Skin epidermis (tissue), 12 donors: ENCODE results near the gene MRPL54.
"Not testable (repeated sequence)": the region's sequence is repeated elsewhere in the genome, so short reads cannot be mapped to it uniquely, and the experiment has no call there.

Experiments used
- H3K27ac ChIP-seq, 21 experiments: fragments of 200-600 bp; sonication (generic) in 11 of 21; one replicate each; pipeline ENCODE4 v1.5.0; 2020; ENCODE audit warnings: mild to moderate bottlenecking in 3 of 21, inconsistent platforms in 2 of 21, moderate library complexity in 2 of 21
- H3K4me3 ChIP-seq, 7 experiments: fragments of 200-600 bp; sonication (generic) in 2 of 7; one replicate each; pipeline ENCODE4 v1.5.0; 2020; ENCODE audit warnings: inconsistent platforms in 2 of 7, mild to moderate bottlenecking in 2 of 7, moderate library complexity in 1 of 7

Gene MRPL54

DNA sequence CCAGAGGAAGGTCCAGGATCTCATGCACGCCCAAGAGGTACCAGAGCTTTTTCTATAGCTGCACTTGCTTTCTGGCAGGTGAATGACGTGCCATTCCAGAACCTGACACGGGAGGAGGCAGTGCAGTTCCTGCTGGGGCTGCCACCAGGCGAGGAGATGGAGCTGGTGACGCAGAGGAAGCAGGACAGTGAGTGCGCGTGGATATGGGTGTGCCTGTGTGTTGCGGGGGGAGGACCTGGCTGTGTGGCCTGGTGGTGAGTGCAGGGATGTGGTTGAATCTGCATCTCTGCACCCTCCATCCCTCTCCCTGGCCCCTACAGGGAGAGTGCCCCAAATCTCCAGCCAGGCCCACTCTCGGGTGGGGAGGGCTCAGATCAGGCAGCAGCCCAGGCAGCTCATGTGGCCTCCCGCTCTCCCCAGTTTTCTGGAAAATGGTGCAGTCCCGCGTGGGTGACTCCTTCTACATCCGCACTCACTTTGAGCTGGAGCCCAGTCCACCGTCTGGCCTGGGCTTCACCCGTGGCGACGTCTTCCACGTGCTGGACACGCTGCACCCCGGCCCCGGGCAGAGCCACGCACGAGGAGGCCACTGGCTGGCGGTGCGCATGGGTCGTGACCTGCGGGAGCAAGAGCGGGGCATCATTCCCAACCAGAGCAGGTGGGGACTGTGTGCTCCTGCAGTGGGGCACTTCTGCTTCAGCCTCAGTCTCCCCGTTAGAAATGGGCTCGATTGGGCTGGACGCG, 23.8 kb upstream of the MRPL54 start:
- H3K27ac ChIP-seq = no peak overlapping the region
- no peak overlapping the region for H3K4me3 ChIP-seq

DNA sequence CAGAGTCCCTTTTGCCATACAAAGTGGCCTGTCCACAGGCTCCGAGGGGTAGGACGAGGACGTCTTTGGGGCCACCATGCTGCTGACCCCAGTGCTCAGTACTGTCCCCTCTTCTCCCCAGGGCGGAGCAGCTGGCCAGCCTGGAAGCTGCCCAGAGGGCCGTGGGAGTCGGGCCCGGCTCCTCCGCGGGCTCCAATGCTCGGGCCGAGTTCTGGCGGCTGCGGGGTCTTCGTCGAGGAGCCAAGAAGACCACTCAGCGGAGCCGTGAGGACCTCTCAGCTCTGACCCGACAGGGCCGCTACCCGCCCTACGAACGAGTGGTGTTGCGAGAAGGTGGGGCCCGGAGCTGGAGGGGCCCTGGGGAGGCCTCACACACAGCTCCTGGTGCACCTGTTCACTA, 22.1 kb upstream of the MRPL54 start:
- no peak overlapping the region for H3K27ac ChIP-seq
- H3K4me3 ChIP-seq = no peak overlapping the region

DNA sequence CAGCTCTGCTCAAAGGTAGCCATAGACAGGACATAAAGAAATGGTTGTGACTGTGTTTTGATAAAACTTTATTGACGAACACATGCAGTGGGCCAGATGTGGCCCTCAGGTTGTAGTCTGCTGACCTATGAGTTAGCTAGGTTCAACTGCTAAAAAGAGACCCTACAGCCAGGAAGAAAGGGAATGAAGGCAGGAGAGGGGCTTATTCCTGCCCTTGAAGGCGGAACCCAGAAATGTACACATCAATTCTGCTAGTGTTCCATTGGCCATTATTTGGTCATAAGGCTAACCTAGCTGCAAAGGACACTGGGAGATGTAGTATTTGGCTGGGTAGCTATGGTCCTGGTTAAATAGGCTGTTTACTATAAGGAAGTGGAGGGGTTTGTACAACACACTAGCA, 19.0 kb upstream of the MRPL54 start:
- Histone ChIP-seq H3K27ac (no peak overlapping the region), H3K4me3 (no peak overlapping the region)

DNA sequence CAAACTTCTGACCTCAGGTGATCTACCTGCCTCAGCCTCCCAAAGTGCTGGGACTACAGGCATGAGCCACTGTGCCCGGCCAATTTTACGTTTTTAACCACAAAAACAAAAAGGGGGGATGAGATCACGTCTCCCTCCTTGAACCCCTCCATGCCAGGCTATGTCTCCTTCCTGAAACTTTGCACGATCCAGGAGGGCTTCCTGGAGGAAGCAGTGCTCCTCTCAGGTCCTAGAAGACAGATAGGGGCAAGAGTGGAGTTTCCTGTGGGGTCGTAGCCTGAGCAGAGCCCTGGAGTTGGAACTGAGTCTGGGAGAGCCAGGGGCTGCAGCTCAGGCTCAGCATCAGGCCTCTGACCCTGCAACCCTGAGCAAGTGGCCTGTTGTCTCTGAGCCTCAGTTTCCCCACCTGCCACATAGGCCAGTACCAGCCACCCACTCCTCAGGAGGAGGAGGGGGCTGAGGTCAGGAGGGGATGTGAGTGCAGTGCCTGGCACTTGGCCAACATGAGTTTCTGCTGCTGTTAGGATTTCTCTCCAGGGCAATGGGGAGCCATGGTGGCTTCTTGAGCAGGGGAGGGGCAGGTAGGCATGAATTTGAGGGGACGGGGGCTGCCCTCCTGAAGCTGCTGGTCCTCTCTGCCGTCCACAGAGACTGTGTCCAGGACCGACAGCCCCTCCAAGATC, 17.0 kb upstream of the MRPL54 start:
- no peak overlapping the region for H3K27ac ChIP-seq
- no peak overlapping the region for H3K4me3 ChIP-seq

DNA sequence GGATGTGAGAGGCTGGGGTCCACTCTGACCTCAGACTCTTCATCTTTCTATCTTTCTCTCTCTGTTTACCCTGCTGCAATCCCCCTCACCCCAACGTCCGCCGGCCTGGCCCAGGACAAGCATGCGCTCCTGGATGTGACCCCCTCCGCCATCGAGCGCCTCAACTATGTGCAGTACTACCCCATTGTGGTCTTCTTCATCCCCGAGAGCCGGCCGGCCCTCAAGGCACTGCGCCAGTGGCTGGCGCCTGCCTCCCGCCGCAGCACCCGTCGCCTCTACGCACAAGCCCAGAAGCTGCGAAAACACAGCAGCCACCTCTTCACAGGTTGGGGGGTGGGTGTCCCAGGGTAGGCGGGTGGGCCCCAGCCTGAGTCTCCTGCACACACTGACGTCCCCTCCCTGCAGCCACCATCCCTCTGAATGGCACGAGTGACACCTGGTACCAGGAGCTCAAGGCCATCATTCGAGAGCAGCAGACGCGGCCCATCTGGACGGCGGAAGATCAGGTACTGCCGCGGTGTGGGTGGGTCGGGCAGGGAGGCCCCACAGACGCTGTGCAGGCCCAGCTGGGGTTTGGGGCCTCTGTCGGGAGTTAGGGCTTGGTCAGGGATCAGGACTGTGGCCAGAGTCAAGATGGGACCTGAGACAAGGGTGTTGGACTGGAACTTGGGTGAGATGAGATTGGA, 16.0 kb upstream of the MRPL54 start:
- H3K27ac ChIP-seq = no peak overlapping the region

DNA sequence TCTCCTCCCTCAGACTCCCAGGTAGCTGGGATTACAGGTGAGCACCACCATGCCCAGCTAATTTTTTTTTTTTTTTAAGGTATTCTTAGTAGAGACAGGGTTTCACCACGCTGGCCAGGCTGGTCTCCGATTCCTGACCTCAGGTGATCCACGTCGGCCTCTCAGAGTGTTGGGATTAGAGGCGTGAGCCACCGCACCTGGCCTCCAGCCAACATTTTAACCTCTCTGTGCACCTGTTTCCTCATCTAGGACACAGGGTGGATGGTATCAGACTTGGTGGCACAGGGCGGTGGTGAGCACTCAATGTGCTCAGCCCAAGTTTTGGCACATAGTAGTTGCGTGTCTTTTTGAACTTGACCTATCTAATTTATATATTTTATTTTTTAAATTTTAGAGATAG, 13.5 kb upstream of the MRPL54 start:
- Histone ChIP-seq H3K27ac (no peak overlapping the region), H3K4me3 (no peak overlapping the region)

More for the DNA sequence above, 16.0 kb upstream of the MRPL54 start:
- no peak overlapping the region for H3K4me3 ChIP-seq

DNA sequence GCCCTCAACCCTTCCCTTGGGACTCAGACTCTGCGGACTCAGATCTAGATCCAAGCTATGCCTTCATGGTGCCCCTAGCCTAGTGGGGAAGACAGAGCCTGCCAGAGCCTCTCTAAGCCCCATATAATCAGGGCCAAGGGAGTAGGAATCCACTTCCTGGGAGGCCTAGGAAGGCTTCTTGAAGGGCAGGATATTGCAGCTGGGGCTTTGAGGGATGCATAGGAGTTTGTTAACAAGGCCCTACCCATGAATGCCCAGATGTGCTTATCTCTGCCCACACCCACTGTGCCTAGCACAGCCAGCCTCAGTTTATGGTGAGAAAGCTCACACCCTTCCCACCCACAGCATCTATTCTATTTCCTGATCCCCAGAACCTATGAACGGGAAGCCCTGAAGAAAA, 12.3 kb upstream of the MRPL54 start:
- no peak overlapping the region for H3K27ac ChIP-seq
- H3K4me3 ChIP-seq = no peak overlapping the region

DNA sequence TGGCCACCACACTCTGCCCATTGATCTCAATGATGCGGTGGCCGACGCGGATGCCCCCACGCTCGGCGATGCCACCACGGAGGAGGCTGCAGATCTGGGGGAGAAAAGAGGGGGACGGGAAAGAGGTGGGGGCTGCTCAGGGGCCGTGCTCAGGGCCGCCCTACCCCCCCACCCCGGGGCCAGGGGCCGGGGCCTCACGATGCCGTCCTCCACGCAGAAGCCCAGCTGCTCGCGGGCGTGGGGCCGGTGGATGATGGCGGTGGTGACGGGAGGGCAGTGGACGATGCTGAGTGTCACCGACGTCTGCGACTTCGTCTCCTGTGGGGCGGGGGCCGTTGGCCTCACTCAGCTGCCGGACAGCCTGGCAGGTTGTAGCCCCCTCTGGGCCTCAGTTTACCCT, 11.2 kb upstream of the MRPL54 start:
- no peak overlapping the region for H3K4me3 ChIP-seq

DNA sequence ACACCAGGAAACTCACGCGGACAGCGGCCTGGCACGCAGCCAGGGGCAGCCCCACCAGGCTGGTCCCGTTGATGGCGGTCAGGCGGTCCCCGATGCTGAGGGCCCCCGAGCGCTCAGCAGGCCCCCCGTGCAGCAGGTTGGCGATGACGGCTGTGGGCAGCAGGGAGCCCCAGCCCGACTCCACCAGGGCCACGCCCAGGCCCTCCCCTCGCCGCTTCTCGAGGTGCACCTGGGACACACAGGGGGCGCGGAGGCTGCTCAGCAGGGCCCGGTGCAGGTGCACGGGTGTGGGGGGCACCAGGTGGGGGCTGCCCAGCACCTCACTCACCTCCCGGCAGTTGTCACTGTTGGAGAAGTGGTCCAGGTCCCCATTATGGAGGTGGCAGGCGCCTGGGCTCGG, 10.0 kb upstream of the MRPL54 start:
- H3K27ac ChIP-seq = no peak overlapping the region
- no peak overlapping the region for H3K4me3 ChIP-seq

More for the DNA sequence above, 11.2 kb upstream of the MRPL54 start:
- no peak overlapping the region for H3K27ac ChIP-seq

DNA sequence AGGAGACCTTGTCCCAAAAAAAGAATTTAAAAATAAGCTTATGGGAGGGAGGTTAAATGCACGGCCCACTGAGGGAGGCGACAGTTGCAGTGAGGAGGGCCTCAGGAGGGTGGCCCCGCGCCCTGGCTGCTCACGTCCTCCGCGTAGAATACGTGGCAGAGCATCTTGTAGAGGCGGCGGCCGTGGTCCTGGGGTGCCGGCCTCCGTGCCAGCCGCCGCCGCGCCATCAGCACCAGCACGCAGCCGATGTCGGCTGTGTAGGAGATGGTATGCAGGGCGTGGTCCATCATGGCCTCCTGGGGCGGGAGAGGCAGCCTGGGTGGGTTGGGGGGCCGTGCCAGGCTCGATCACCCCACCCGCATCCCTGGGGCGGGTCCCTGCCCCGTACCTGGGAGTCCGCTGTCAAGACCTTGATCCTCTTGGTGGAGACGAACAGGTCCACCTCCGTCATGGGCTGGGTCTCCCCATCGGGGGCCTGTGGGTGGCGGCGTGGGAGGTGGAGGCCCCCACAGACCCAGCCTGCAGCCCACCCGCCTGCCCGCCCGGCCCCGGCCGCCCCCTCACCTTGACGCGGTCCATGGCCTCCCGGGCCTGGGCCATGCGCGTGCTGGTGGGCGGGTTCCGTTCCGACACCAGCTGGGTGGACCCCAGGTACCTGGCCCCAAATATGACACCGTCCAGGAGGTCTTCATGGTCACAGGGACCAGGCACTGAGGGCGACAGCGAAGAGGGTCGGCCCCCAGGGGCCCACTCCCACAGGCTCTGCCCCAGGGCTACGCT, 8.7 kb upstream of the MRPL54 start:
- Histone ChIP-seq H3K27ac (no peak overlapping the region), H3K4me3 (no peak overlapping the region)

DNA sequence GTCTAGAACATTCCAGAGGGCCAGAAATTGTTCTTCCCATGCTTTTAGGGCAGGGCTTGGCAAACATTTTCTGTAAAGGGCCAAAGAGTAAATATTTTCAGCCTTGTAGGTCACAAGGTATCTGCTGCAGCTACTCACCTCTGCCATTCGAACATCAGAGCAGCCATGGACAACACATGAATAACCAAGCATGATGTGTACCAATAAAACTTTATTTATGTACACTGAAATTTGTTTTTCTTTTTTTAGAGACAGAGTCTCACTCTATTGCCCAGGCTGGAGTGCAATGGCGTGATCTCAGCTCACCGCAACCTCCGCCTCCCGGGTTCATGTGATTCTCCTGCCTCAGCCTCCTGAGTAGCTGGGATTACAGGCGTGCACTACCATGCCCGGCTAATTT, 4.8 kb upstream of the MRPL54 start:
- not testable (repeated sequence) for H3K4me3 ChIP-seq, H3K27ac ChIP-seq

DNA sequence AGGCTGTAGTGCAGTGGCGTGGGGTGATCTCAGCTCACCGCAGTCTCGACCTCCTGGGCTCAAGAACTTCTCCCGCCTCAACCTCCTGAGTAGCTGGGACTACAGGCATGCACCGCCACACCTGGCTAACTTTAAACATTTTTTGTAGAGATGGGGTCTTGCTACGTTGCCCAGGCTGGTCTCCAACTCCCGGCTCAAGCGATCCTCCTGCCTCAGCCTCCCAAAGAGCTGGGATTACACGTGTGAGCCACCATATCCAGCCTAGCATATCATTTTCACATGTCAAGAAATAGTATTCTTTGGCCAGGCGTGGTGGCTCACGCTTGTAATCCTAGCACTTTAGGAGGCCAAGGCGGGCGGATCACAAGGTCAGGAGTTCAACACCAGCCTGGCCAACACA, 4.2 kb upstream of the MRPL54 start:
- H3K27ac ChIP-seq, H3K4me3 ChIP-seq: not testable (repeated sequence)

DNA sequence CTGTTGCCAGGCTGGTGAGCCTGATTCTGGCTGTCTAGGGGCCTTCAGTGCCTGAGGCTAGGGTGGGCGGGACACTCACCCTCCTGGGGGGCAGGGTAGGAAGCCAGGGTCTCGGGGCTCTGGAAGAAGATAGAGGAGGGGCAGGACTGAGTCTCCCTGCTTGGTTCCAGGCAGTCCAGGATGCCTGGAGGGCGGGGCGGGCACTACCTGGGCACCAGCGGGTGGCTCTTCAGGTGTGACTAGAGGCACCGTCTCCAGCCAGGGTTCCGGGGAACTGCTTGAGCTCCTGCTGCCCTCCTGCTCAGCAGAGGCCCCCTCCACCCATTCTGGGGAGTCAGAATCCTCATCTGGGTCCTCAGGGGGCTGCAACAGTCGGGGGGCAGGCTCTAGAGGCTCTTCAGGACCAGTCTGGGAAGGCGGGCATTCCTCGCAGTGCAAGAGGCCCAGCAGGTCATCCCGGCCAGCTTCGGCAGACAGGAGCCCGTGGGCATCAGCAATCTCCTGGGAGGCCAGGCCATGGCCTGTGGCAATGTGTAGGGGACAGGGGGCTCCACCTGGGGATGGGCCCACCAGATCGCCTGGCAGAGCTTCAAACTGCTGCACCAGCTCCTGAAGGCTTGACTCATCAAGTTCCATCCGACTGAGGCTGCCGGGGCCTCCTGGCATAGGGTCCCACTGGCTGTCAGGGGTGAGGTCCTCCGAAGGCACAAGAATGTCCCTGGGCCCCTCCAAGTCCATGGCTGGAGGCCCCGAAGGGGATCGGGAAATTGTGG, 2.8 kb upstream of the MRPL54 start:
- peak overlapping the region in 1 of 21 experiments; percentile 95 for H3K27ac ChIP-seq
- no peak overlapping the region for H3K4me3 ChIP-seq

DNA sequence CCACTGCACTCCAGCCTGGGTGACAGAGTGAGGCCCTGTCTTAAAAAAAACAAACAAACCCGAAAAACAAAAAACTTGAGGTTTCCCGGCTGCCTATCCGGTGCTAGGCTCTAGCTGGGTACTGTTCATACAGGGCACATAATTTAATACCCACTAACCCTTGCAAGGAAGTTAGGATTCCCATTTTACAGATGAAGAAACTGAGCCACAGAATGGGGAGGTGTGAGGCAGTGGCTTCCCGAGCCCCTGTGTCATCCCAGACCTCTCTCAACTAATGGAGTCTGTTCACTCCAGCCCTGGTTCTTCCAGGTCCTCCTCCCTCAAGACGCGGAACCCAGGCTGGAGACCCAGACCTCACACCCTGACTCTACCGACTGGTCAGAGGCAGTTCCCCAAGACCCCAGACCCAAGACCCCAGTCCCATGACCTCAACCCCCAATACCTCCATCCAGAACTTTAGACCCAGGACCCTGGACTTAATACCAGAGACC, 1.6 kb upstream of the MRPL54 start:
- peak overlapping the region; percentile 78 to 99 (median 93) for H3K27ac ChIP-seq
- H3K4me3 ChIP-seq = peak overlapping the region; percentile 63 to 94 (median 83)

DNA sequence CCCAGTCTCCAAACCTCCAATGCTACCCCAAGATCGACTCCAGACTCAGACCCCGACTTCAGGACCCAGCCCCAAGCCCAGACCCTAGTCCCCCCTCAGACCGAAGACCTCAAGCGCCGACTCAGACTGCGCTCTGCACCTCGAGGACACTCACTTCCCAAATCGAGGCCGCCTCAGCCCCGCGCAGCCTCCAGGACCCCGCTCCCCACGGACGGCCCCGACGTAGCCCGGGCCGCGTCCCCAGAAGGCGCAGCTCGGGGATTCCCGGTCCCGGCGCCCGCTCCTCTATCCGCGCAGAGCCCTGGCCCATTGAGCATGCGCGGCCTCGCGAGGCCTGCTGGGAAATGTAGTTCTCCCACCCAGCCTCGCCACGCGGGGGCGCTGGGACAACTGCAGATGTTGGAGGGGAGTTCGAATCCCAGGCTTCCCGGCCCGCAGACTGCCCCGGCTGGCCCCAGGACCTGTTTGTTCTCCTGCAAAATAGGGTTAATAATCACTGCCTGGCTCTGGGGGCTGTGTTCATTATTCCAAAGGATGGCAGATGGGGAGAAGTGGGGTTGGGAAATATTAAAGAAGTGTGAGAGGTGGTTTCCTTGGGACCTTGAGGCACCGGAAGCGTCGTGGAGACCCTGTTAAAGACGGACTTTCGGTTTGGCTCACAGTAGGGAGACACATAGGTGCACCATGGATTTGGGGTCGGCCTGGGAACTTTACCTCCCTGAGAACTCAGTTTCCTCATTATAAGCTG, 926 bp upstream of the MRPL54 start, which contains the start of gene APBA3:
APBA3 (minus strand) TSS at position 311 of the 748 bp plus-strand sequence. CDS start 1,428 bp downstream, outside the sequence.
- peak within 1 kb of the TSS; percentile 78 to 99 (median 97) for H3K27ac ChIP-seq
- peak within 1 kb of the TSS; percentile 63 to 94 (median 83) for H3K4me3 ChIP-seq

DNA sequence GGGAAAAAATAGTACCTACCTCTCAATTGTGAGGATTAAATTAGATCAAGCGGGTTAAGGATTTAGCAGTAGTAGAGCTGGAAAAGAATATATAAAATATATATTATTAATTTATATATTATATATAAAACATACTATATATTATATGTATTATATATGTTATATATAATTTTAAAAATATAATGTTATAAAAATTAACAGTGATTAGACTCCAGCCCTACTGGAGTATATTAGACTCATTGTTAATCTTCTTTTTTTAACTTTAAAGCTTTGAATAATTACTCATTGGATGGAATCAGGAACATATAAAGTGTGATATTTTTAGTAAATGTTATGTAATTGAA, 380 bp upstream of the MRPL54 start:
- Histone ChIP-seq H3K27ac (peak overlapping the region in 15 of 21 experiments; percentile 84 to 99 (median 95)), H3K4me3 (peak overlapping the region in 2 of 7 experiments; percentile 41 to 52)

DNA sequence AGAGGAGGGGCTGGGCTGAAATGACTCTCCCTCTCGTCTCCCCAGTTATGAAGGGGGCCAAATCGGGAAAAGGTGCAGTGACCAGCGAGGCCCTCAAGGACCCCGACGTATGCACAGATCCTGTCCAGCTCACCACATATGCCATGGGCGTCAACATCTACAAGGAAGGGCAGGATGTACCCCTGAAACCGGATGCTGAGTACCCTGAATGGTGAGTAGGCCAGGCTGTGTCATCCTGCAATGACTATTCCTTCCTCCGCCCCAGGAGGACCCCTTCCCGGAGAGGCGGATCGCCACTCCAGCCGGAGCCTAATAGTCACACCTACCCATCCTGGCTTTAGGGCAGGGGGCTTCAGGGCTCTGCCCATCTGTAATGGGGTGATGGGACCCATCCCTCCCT, 2.6 kb downstream of the MRPL54 start:
- Histone ChIP-seq H3K4me3 (no peak overlapping the region), H3K27ac (no peak overlapping the region)

DNA sequence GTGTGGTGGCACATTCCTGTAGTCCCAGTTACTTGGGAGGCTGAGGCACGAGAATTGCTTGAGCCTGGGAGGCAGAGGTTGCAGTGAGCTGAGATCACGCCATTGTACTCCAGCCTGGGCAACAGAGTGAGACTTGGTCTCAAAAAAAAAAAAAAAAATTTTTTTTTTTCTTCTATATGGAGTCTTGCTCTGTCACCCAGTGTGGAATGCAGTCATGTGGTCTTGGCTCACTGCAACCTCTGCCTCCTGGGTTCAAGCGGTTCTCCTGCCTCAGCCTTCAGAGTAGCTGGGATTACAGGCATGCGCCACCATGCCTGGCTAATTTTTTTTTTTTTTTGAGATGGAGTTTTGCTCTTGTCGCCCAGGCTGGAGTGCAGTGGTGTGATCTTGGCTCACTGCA, 3.3 kb downstream of the MRPL54 start:
- H3K27ac ChIP-seq, H3K4me3 ChIP-seq: not testable (repeated sequence)
